A549 (cell line): ENCODE data around the gene CYP4Z1. TPM values are rescaled to one million over a fixed set of nuclear protein-coding genes. Genes with fewer than 3 reads are reported as not detected.

Experiments
- ATAC-seq, 2 experiments: fragments of 200-7000 bp in 1 of 2; fragments of >200 bp in 1 of 2; cut with Nextera tagmentation in 1 of 2; cut with Tn5 transposase in 1 of 2; 3 replicates each; pipeline versions ENCODE4 v1.8.0 to v1.9.1; 2018 to 2020; ENCODE audit warnings: mild to moderate bottlenecking in 1 of 2, moderate library complexity in 1 of 2
- CTCF ChIA-PET: fragments of 300-600 bp; sonication (Branson Sonifier 250); formaldehyde crosslinking; extraction: SDS; loops from one replicate; lab custom pipeline; 2021; ENCODE audit warnings: antibody characterized with exemption, inconsistent platforms; lab: Yijun Ruan, JAX
- POLR2A ChIA-PET: fragments of 350-600 bp; formaldehyde crosslinking; extraction: SDS; loops from one replicate; lab custom pipeline; 2021; ENCODE audit warnings: antibody characterized with exemption, inconsistent platforms; lab: Yijun Ruan, JAX
- DNase-seq, 2 experiments: peaks; one replicate each; pipeline versions ENCODE4 v3.0.0 to v3.0.0-alpha.2; 2011 to 2016; ENCODE audit warnings: low read depth in 1 of 2, low spot score in 1 of 2
- FAIRE-seq: peaks from 2 replicates; lab custom pipeline; 2011; peaks lifted over from hg19 to GRCh38; lab: Jason Lieb, UNC
- H3K27ac ChIP-seq, 2 experiments: fragments of >200 bp; sonication (Bioruptor Twin); formaldehyde crosslinking; 3 replicates each; pipeline ENCODE4 v1.5.1; 2016 to 2017
- H3K4me1 ChIP-seq: fragments of >200 bp; sonication (Bioruptor Twin); formaldehyde crosslinking; 3 replicates; pipeline ENCODE4 v1.6.1; 2016
- H3K4me2 ChIP-seq: fragments of >200 bp; sonication (Bioruptor Twin); formaldehyde crosslinking; 3 replicates; pipeline ENCODE4 v1.6.1; 2016
- H3K4me3 ChIP-seq: fragments of >200 bp; sonication (Bioruptor Twin); formaldehyde crosslinking; 3 replicates; pipeline ENCODE4 v1.5.1; 2016
- H3K9me3 ChIP-seq: fragments of >200 bp; sonication (Bioruptor Twin); formaldehyde crosslinking; 3 replicates; pipeline ENCODE4 v1.6.1; 2016
- BCL3 ChIP-seq: fragments of >200 bp; sonication (Bioruptor Twin); formaldehyde crosslinking; IDR thresholded peaks from 3 replicates; pipeline ENCODE4 v1.6.1; 2016
- CTCF ChIP-seq: fragments of >200 bp; sonication (Bioruptor Twin); formaldehyde crosslinking; IDR thresholded peaks from 3 replicates; pipeline ENCODE4 v1.5.1; 2016
- EHF ChIP-seq: fragments of 250-450 bp; sonication (Bioruptor Pico); IDR thresholded peaks from 2 replicates; pipeline ENCODE4 v1.5.0; 2020; ENCODE audit warnings: mild to moderate bottlenecking
- EHMT2 ChIP-seq: fragments of 200-600 bp; sonication (generic); IDR thresholded peaks from 2 replicates; pipeline ENCODE4 v1.6.1; 2016; ENCODE audit warnings: antibody characterized with exemption, low read depth, mild to moderate bottlenecking, moderate library complexity
- EP300 ChIP-seq, 2 experiments: fragments of >200 bp; sonication (Bioruptor Twin); formaldehyde crosslinking; IDR thresholded peaks; 2 replicates in 1 of 2; 3 replicates in 1 of 2; pipeline ENCODE4 v1.6.1; 2016 to 2017
- GATA3 ChIP-seq: IDR thresholded peaks from 2 replicates; pipeline ENCODE4 v1.6.1; 2012; ENCODE audit warnings: borderline replicate concordance
- HES2 ChIP-seq: fragments of >200 bp; sonication (Bioruptor Twin); formaldehyde crosslinking; IDR thresholded peaks from 2 replicates; pipeline ENCODE4 v1.6.1; 2016
- HOXB13 ChIP-seq: fragments of 250-450 bp; sonication (Bioruptor Pico); IDR thresholded peaks from 2 replicates; pipeline ENCODE4 v1.5.0; 2020; ENCODE audit warnings: low read depth, mild to moderate bottlenecking, moderate library complexity
- HOXB5 ChIP-seq: fragments of 250-450 bp; sonication (Bioruptor Pico); IDR thresholded peaks from 2 replicates; pipeline ENCODE4 v1.5.0; 2020; ENCODE audit warnings: mild to moderate bottlenecking, moderate library complexity
- JUN ChIP-seq, 2 experiments: fragments of >200 bp; sonication (Bioruptor Twin); formaldehyde crosslinking; IDR thresholded peaks; 2 replicates in 1 of 2; 3 replicates in 1 of 2; pipeline ENCODE4 v1.6.1; 2016 to 2017
- JUNB ChIP-seq: fragments of >200 bp; sonication (Bioruptor Twin); formaldehyde crosslinking; IDR thresholded peaks from 2 replicates; pipeline ENCODE4 v1.6.1; 2016
- MAX ChIP-seq: IDR thresholded peaks from 2 replicates; pipeline ENCODE4 v1.6.1; 2012
- RAD21 ChIP-seq, 2 experiments: fragments of >200 bp in 1 of 2; sonication (Bioruptor Twin) in 1 of 2; formaldehyde crosslinking in 1 of 2; IDR thresholded peaks in 1 of 2; conservative IDR thresholded peaks in 1 of 2; 2 replicates in 1 of 2; 3 replicates in 1 of 2; pipeline ENCODE4 v1.6.1; 2012 to 2018; ENCODE audit warnings: inconsistent platforms in 1 of 2
- RFX5 ChIP-seq: fragments of 450-650 bp; IDR thresholded peaks from 2 replicates; pipeline ENCODE4 v1.7.1; 2014; ENCODE audit warnings: antibody characterized with exemption, mild to moderate bottlenecking, moderate library complexity
- TFCP2L1 ChIP-seq: fragments of 250-450 bp; sonication (Bioruptor Pico); IDR thresholded peaks from 2 replicates; pipeline ENCODE4 v1.5.0; 2021; ENCODE audit warnings: mild to moderate bottlenecking
- USF2 ChIP-seq: fragments of 450-650 bp; IDR thresholded peaks from 2 replicates; pipeline ENCODE4 v1.6.1; 2014; ENCODE audit warnings: antibody characterized with exemption
- ZFP36 ChIP-seq: fragments of 450-650 bp; IDR thresholded peaks from 2 replicates; pipeline ENCODE4 v1.6.1; 2014; ENCODE audit warnings: borderline replicate concordance; ENCODE audit not compliant: partially characterized antibody
- WGBS: methylation state at CpG from one replicate; pipeline ENCODE4 v1.1.6; 2017; ENCODE audit errors: missing lambda C conversion rate; 5-methylcytosine and 5-hydroxymethylcytosine counted together
- polyA plus RNA-seq, 4 experiments: library from polyadenylated mRNA; depleted of rRNA in 3 of 4; stranded (reverse); fragments of >200 nt; fragmentation: RNase III in 1 of 4; extraction: RNeasy Plus Mini Kit Qiagen cat#74134 plus additional on column Dnase treatment in 1 of 4; gene quantifications; 2 replicates in 3 of 4; 3 replicates in 1 of 4; pipeline ENCODE4 v1.2.3, GENCODE V29; 2011 to 2017

The CYP4Z1 gene
- polyA plus RNA-seq, 2 of the 4 experiments (the other 2 are of a cell fraction): not detected

- WGBS: 33% methylated on average over 8 of the region's 8 CpGs
- H3K4me1 ChIP-seq: no peaks in the 10 kb centered on the region
- no peaks in the 10 kb centered on the region for H3K9me3 ChIP-seq
- no peak for FAIRE-seq
- no peak overlapping the region; the same call in 2 of the 3 replicates for H3K4me2 ChIP-seq
- TF ChIP-seq RFX5 (no peak), EHMT2 (no peak), CTCF (no peak), EHF (CRISPR knock-in tag) (no peak), HES2 (no peak), BCL3 (no peak), JUNB (no peak), ZFP36 (no peak)
- TF ChIP-seq, all 56 proteins: peak for 0
- no peak overlapping the region for H3K4me3 ChIP-seq
- ChIA-PET POLR2A (no interaction called here), CTCF (no interaction called here)
- H3K27ac ChIP-seq: no peak overlapping the region
- no peak for DNase-seq
- ATAC-seq: no peak
Measured at GRCh38 chr1:47024141-47024801, 42.8 kb upstream of the CYP4Z1 start.

- Histone ChIP-seq H3K4me3 (no peak overlapping the region), H3K4me1 (no peaks in the 10 kb centered on the region; the same call in 2 of the 3 replicates), H3K4me2 (no peak overlapping the region), H3K27ac (no peak overlapping the region; a peak in 1 of 6 replicates), H3K9me3 (no peaks in the 10 kb centered on the region)
- POLR2A ChIA-PET: no interaction called here
- CTCF ChIA-PET: no interaction called here
- FAIRE-seq (no peak), ATAC-seq (no peak), DNase-seq (no peak)
- TF ChIP-seq EP300 (IDR thresholded peaks at IDR 0.05) (no peak), HOXB13 (CRISPR knock-in tag) (no peak), EHF (CRISPR knock-in tag) (no peak), JUN (IDR thresholded peaks at IDR 0.05) (no peak), GATA3 (no peak), USF2 (no peak), RAD21 (conservative IDR thresholded peaks at IDR 0.05 in 1 of 2, IDR thresholded peaks at IDR 0.05 in 1 of 2) (no peak), HOXB5 (CRISPR knock-in tag) (no peak), RFX5 (no peak), ZFP36 (no peak), BCL3 (no peak), TFCP2L1 (CRISPR knock-in tag) (no peak), MAX (no peak)
- WGBS: 17% methylated on average over 3 of the region's 3 CpGs
Measured at GRCh38 chr1:47030170-47030805, 36.7 kb upstream of the CYP4Z1 start.
